Right atrium auricular region (tissue), 2 donors: ENCODE measurements around the gene CDH20. TPM values are rescaled to one million over a fixed set of nuclear protein-coding genes. Genes with fewer than 3 reads are reported as not detected.

Source experiments
- DNase-seq: peaks from one replicate; pipeline ENCODE4 v3.0.0-alpha.2; 2019; ENCODE audit warnings: low spot score
- H3K27ac ChIP-seq, 2 donors: fragments of 200-600 bp; sonication (generic); 1 replicate in 1 of 2; 2 replicates in 1 of 2; pipeline ENCODE4 v1.5.1; 2016 to 2019
- H3K27me3 ChIP-seq, 2 donors: fragments of 200-600 bp; sonication (generic); one replicate each; pipeline versions ENCODE4 v1.5.1 to v1.6.0; 2017 to 2019
- H3K36me3 ChIP-seq: fragments of 200-600 bp; sonication (generic); one replicate; pipeline ENCODE4 v1.5.1; 2016
- H3K4me1 ChIP-seq, 2 donors: fragments of 200-600 bp; sonication (generic); one replicate each; pipeline versions ENCODE4 v1.5.1 to v1.6.0; 2017 to 2019
- H3K4me3 ChIP-seq, 2 donors: fragments of 200-600 bp; sonication (generic); 1 replicate in 1 of 2; 2 replicates in 1 of 2; pipeline ENCODE4 v1.5.1; 2017 to 2019; ENCODE audit warnings: mild to moderate bottlenecking in 1 of 2, moderate library complexity in 1 of 2
- H3K9me3 ChIP-seq, 2 donors: fragments of 200-600 bp; sonication (generic); one replicate each; pipeline ENCODE4 v1.5.1; 2019
- total RNA-seq, 2 donors: library from RNA; depleted of rRNA; stranded (reverse); fragments of >200 nt; gene quantifications; one replicate each; pipeline ENCODE4 v1.1.0, GENCODE V29; 2016
- TF ChIP-seq, protein P1 (sequence below), 2 donors: fragments of 200-600 bp; sonication (generic); IDR thresholded peaks; one replicate each; pipeline ENCODE4 v1.5.1; 2019; ENCODE audit warnings: antibody characterized with exemption in 2 of 2

CDH20 gene
- total RNA-seq, 2 donors from 2014 or later = 0.41 TPM; not detected in 1

DNA sequence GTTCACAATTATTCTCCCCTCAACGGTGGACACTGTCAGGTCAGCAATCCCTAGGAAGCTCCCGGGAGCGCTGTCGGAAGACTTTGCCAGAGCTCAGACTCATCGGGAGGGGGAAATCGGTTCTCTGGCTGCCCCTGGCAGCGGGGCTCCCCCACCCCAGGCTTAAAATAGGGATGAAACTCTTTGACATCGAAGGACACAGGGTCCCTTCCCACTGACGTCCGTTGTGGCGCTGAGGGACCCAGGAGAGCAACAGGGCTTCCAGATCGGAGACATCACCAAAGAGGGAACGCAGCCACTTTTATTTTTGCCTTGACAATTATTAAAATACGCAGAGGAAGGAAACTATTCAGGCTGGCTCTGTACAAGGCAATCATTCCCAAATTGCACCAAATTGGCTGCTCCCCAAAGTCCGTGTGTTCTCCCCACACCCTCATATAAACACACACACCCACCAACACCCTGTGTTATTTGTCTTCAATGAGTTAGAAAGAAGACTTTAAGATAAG, 249.0 kb downstream of the CDH20 start:
- peak overlapping the region; percentile 62 to 75 for H3K27ac ChIP-seq
- no peaks in the 10 kb centered on the region for H3K27me3 ChIP-seq
- peak overlapping the region; percentile 26 to 46 for H3K4me3 ChIP-seq
- no peaks in the 10 kb centered on the region for H3K36me3 ChIP-seq
- H3K4me1 ChIP-seq = peaks cover 0 to 31% of the 10 kb centered on the region in 2 donors
- TF ChIP-seq, protein P1, sequence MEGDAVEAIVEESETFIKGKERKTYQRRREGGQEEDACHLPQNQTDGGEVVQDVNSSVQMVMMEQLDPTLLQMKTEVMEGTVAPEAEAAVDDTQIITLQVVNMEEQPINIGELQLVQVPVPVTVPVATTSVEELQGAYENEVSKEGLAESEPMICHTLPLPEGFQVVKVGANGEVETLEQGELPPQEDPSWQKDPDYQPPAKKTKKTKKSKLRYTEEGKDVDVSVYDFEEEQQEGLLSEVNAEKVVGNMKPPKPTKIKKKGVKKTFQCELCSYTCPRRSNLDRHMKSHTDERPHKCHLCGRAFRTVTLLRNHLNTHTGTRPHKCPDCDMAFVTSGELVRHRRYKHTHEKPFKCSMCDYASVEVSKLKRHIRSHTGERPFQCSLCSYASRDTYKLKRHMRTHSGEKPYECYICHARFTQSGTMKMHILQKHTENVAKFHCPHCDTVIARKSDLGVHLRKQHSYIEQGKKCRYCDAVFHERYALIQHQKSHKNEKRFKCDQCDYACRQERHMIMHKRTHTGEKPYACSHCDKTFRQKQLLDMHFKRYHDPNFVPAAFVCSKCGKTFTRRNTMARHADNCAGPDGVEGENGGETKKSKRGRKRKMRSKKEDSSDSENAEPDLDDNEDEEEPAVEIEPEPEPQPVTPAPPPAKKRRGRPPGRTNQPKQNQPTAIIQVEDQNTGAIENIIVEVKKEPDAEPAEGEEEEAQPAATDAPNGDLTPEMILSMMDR (IDR thresholded peaks at IDR 0.05) = peak in 1 of 2 donors; percentile 56
- peak; percentile 72 for DNase-seq
- no peaks in the 10 kb centered on the region for H3K9me3 ChIP-seq

DNA sequence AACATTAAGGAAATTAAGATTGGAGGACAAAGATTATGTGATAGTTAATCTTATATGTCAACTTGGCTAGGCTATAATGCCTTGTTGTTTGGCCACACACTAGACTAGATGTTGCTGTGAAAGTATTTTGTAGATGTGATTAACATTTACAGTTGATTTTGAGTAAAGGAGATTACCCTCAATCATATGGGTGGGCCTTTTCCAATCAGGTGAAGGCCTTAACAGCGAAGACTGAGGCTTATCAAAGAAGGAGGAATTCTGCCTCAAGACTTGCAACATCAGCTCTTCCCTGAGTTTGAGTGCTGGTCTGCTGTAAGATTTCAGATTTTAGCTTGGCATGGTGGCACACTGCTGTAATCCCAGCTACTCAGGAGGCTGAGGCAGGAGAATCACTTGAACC, 250.3 kb downstream of the CDH20 start:
- no peak overlapping the region for H3K27ac ChIP-seq
- TF ChIP-seq, protein P1 (IDR thresholded peaks at IDR 0.05) = no peak
- no peaks in the 10 kb centered on the region for H3K27me3 ChIP-seq
- H3K4me1 ChIP-seq = peaks cover 0 to 43% of the 10 kb centered on the region in 2 donors
- no peak overlapping the region for H3K4me3 ChIP-seq
- H3K36me3 ChIP-seq = no peaks in the 10 kb centered on the region
- no peaks in the 10 kb centered on the region for H3K9me3 ChIP-seq
- DNase-seq = no peak

- TF ChIP-seq, protein P1 (IDR thresholded peaks at IDR 0.05) = no peak
- Histone ChIP-seq H3K27ac (no peak overlapping the region), H3K27me3 (no peaks in the 10 kb centered on the region), H3K36me3 (no peaks in the 10 kb centered on the region), H3K9me3 (no peaks in the 10 kb centered on the region), H3K4me1 (peaks cover 0 to 31% of the 10 kb centered on the region in 2 donors), H3K4me3 (no peak overlapping the region)
- DNase-seq = no peak
These were observed 254.6 kb downstream of the CDH20 start for GRCh38 chr18:61587865-61588264.

- Histone ChIP-seq H3K4me3 (no peak overlapping the region), H3K27me3 (no peaks in the 10 kb centered on the region), H3K4me1 (peaks cover 0 to 29% of the 10 kb centered on the region in 2 donors), H3K9me3 (no peaks in the 10 kb centered on the region), H3K27ac (peak overlapping the region in 1 of 2 donors; percentile 15), H3K36me3 (no peaks in the 10 kb centered on the region)
- TF ChIP-seq, protein P1 (IDR thresholded peaks at IDR 0.05) = no peak
- DNase-seq = no peak
These were observed 256.0 kb downstream of the CDH20 start for GRCh38 chr18:61589053-61589723.

- H3K36me3 ChIP-seq = no peaks in the 10 kb centered on the region
- no peak overlapping the region for H3K27ac ChIP-seq
- no peak overlapping the region for H3K4me3 ChIP-seq
- H3K27me3 ChIP-seq = no peaks in the 10 kb centered on the region
- no peaks in the 10 kb centered on the region for H3K9me3 ChIP-seq
- DNase-seq = no peak
- H3K4me1 ChIP-seq = peaks cover 0 to 26% of the 10 kb centered on the region in 2 donors
- TF ChIP-seq, protein P1 (IDR thresholded peaks at IDR 0.05) = no peak
These were observed 256.5 kb downstream of the CDH20 start for GRCh38 chr18:61589724-61590065.

- Histone ChIP-seq H3K4me3 (no peak overlapping the region), H3K27me3 (no peaks in the 10 kb centered on the region), H3K36me3 (no peaks in the 10 kb centered on the region), H3K27ac (no peak overlapping the region), H3K4me1 (peaks cover 0 to 24% of the 10 kb centered on the region in 2 donors), H3K9me3 (no peaks in the 10 kb centered on the region)
- no peak for DNase-seq
- TF ChIP-seq, protein P1 (IDR thresholded peaks at IDR 0.05) = no peak
These were observed 258.0 kb downstream of the CDH20 start for GRCh38 chr18:61591253-61591652.
